SKM-1 (cell line): ENCODE results near the gene ENO3.
"Not testable (repeated sequence)": the region's sequence is repeated elsewhere in the genome, so short reads cannot be mapped to it uniquely, and the experiment has no call there.

ENCODE experiments used
- DNase-seq: peaks from one replicate; lab custom pipeline; 2025; ENCODE audit not compliant: unreplicated experiment; lab: John Stamatoyannopoulos, UW

Gene ENO3

DNA sequence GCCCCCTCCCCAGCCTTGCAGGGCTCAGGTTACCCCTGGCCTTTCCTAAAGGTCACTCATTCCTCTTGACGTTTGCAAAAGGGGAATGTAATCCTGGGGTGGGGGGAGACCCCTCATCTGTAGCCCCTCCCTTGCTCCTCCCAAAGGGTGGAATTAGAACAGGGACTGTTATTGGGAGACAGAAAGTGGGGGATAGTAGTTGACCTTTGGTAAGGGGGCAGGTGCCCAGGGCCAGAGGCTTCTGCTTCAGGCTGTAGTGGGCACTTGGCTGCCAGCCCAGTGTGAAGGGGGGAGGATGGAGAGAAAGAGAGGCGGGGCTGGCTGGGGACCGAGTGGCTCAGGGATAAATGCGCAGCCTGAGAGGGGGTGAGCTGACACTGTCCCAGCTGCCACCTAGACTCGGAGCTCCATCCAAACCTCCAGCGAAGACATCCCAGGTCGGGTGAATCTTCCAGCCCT, at the start of gene ENO3:
TSS of gene ENO3 (plus strand) at position 374 of the 459 bp plus-strand sequence. CDS start 711 bp downstream, outside the sequence.
- DNase-seq, result no peak

DNA sequence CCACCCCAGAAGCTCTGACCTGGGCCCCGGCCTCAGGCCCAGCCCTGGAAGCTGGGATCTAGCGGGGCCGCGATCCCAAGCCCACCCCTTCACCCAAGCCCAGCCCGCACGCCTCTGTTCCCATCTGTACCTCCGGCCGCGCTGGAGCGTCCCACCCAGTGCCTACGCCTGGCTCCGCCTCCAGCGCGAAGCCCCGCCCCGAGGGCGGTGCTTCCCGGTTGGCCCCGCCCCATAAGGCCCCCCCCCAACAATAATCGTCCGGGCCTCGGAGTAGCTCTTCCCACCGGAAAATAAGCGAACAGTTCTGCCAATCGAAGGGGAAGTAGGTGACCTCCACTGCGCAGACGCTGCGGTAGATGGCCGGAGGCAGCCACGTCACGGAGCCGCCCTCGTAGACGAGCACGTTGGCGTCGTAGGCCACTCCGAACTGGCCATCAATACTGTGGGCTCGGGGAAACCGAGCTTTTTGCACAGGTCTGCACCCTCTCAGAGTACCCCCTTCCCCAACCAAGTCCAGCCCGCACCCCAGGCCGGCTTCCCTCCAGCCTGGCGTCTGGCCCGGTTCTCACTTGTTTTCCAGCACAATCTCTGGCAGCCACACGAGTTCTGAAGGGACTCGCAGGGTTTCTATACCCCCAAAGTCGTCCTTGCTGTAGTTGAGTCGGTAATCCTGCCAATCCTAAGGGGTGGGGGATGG, 49.1 kb upstream of the ENO3 start:
- DNase-seq, result no peak

DNA sequence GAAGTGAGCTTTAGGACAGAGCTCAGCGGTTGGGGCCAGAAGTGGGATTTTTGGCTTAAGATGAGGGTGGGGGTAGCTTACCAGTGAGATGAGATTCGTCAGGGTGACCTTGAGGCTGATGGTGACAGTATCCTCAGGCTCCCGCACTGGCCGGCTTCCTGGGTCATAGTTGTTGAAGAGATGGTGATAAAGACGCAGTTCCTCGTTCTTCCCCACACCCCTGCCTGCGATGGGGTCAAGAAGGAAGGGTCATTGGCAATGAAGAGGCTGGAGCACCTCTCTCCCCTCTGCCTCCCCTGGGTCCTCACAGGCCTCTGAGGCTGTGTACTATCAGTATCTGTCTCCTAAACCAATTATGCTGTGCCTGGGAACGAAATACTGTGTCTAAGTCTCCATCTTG, 48.4 kb upstream of the ENO3 start:
- no peak for DNase-seq

GRCh38 chr17:4903051-4903818, 47.7 kb upstream of the ENO3 start, which contains the start of gene CHRNE:
Gene CHRNE, minus strand, starts transcription at chr17:4903098. Its CDS starts 35 bp downstream, at chr17:4903063.
- peak; percentile 11 for DNase-seq

DNA sequence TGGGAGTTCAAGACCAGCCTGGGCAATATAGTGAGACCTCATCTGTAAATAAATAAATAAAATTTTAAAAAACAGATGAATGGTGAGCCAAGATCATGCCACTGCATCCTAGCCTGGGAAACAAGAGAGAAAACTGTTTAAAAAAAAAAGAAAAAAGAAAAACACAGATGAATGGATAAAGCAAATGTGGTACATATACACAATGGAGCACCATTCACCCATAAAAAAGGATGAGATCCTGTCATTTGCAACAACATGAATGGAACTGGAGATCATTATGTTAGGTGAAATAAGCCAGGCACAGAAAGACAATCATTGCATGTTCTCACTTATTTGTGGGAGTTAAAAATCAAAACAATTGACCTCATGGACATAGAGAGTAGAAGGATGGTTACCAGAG, 44.3 kb upstream of the ENO3 start:
- DNase-seq, result not testable (repeated sequence)

GRCh38 chr17:4908301-4908700, 42.6 kb upstream of the ENO3 start:
- DNase-seq, result no peak

DNA sequence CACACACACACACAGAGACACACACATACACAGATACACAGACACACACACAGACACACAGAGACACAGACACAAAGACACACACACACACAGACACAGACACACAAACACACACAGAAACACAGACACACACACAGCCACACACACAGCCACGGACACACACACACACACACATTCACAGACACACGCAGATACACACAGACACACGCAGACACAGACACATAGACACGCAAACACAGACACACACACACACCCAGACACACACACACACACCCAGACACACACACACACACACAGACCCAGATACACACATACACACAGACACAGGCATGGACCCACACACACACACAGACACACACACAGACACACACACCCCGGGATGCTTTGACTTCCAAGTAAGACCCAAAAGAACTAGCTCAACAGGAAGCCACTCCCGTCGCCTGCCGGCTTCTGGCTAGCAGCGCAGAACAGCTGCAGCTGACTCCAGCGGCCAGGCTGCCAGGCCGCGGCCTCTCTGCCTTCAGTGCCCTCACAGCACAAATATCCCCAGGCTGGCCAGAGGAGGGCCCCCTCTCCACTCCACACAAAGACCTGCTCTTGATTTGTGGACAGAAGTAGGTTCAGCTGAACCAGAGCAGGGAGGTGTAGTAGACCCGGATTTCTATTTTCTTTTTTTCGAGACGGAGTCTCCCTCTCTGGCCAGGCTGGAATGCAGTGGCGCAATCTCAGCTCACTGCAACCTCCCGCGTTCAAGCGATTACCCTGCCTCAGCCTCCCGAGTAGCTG, 42.0 kb upstream of the ENO3 start:
- DNase-seq, result peak; percentile 14

GRCh38 chr17:4913994-4914393, 36.9 kb upstream of the ENO3 start:
- no peak for DNase-seq

GRCh38 chr17:4914551-4914950, 36.4 kb upstream of the ENO3 start:
- DNase-seq, result not testable (repeated sequence)

- DNase-seq, result no peak
Measured at GRCh38 chr17:4919511-4920047, 31.3 kb upstream of the ENO3 start.

DNA sequence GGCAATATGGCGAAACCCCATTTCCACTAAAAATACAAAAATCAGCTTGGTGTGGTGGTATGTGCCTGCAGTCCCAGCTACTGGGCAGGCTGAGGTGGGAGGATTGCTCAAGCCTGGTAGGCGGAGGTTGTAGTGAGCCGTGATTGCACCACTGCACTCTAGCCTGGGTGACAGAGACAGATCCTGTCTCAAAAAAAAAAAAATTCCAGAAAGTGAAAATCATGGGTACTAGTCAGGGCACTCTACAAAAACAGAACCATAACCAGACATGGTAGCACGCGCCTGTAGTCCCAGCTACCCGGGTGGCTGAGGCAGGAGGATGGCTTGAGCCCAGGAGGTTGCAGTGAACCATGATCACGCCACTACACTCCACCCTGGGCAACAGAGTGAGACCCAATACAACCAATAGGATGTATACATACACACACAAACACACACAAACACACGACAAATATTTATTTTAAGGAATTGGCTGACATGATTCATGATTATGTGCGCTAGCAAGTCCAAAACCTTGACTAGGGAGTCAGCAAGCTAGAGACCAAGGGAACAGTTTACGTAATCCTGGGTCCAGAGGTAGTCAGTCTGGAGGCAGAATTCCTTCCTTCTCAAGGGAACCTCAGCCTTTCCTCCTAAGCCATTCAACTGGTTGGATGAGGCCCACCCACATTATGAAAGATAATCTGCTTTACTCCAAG, 30.4 kb upstream of the ENO3 start:
- no peak for DNase-seq

DNA sequence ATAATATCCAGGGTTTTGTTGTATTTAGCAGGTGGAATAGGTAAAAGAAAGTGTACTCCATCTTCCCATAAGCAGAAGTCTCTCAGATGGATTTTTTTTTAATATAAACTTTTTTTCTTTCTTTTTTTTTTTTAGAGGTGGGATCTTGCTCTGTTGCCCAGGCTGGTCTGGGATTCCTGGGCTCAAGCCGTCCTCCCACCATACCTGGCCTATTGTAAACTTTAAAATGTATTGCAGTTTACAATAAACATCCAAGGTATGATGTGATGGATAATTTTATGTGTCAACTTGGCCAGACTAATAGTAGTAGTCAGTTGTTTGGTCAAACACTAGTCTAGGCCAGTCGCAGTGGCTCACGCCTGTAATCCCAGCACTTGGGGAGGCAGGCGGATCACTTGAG, 29.6 kb upstream of the ENO3 start:
- DNase-seq, result no peak

DNA sequence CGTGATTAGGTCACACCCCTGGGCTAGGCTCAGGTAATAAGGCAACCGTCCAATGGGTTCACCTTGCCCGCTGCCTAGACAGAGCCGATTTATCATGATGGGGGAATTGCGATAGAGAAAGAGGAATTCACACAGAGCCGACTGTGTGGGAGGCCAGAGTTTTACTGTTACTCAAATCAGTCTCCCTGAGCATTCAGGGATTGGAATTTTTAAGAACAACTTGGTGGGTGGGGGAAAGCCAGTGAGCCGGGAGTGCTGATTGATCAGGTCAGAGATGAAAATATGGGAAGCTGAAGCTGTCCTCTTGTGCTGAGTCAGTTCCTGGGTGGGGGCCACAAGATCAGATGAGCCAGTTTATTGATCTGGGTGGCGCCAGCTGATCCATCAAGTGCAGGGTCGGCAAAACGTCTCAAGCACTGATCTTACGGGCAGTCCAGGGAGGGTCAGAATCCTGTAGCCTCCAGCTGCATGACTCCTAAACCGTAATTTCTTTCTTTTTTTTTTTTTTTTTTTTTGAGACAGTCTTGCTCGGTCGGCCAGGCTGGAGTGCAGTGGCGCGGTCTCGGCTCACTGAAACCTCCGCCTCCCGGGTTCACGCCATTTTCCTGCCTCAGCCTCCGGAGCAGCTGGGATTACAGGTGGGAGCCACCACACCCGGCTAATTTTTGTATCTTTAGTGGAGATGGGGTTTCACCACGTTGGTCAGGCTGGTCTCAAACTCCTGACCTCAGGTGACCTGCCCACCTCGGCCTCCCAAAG, 24.2 kb upstream of the ENO3 start:
- DNase-seq, result not testable (repeated sequence)

GRCh38 chr17:4928881-4929280, 22.0 kb upstream of the ENO3 start:
- DNase-seq, result no peak

DNA sequence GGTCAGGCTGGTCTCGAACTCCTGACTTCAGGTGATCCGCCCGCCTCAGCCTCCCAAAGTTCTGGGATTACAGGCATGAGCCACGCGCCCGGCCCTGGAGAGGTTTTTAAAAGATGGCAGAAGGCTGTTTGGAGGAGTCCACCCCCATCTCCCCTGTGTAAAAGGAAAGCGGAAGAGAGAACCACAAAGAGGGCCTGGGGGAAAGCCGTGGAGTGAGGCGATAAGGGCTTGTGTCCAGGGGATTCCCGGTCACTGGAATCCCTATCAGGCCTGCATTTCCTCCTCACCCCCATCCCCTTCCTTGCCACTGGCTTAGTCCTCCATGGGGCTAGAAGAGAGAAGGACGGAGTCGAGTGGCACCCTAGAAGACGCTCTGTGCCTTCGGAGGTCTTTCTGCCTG, 19.0 kb upstream of the ENO3 start, which contains the start of gene GP1BA:
TSS of gene GP1BA (plus strand) at position 315 of the 400 bp plus-strand sequence. CDS start 328 bp downstream, outside the sequence.
- DNase-seq, result no peak

DNA sequence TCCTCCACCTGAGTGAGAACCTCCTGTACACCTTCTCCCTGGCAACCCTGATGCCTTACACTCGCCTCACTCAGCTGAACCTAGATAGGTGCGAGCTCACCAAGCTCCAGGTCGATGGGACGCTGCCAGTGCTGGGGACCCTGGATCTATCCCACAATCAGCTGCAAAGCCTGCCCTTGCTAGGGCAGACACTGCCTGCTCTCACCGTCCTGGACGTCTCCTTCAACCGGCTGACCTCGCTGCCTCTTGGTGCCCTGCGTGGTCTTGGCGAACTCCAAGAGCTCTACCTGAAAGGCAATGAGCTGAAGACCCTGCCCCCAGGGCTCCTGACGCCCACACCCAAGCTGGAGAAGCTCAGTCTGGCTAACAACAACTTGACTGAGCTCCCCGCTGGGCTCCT, 18.2 kb upstream of the ENO3 start:
- DNase-seq, result no peak

DNA sequence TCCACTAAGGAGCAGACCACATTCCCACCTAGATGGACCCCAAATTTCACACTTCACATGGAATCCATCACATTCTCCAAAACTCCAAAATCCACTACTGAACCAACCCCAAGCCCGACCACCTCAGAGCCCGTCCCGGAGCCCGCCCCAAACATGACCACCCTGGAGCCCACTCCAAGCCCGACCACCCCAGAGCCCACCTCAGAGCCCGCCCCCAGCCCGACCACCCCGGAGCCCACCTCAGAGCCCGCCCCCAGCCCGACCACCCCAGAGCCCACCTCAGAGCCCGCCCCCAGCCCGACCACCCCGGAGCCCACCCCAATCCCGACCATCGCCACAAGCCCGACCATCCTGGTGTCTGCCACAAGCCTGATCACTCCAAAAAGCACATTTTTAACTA, 17.3 kb upstream of the ENO3 start:
- DNase-seq, result no peak

- peak; percentile 22 for DNase-seq
Measured at GRCh38 chr17:4934173-4934979, 16.5 kb upstream of the ENO3 start.

- no peak for DNase-seq
Measured at GRCh38 chr17:4935650-4936049, 15.3 kb upstream of the ENO3 start.
